ENCODE measurements around the gene MFAP4. TPM values are rescaled to one million over a fixed set of nuclear protein-coding genes. Genes with fewer than 3 reads are reported as not detected.

MFAP4 gene
- total and polyA plus RNA-seq, 2 donors (not counting 1 experiment from before 2014, with no cell fraction given), result not detected

DNA sequence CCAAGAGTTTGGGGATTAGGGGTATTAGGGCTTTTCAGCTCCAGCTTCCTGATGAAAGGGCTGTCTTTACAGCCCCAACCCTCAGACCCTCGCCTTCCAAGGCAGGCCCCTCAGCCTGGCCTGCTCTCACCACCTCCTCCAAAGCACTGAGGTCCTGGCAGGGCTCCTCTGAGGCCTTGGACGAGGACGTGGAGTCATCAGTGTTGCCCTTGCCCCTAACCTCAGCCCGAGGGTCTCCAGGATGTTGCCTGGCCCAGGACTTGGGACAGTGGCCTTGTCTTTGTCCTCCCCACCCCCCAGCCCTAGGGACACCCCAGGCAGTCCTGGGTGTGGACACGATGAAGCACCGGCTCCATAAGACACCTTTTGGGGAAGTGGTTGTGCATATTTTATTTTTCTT lies 52.7 kb downstream of the MFAP4 start:
- Histone ChIP-seq H3K4me2 (replicated peaks; ENCODE audit: low read depth, low read length, poor library complexity, severe bottlenecking) (no peak overlapping the region), H3K4me1 (ENCODE audit: control insufficient read depth in 2 of 2, insufficient read depth in 2 of 2, low read length in 2 of 2) (peaks cover 0 to 3% of the 10 kb centered on the region in 2 donors), H3K79me2 (ENCODE audit: control insufficient read depth, insufficient read depth, low read length) (no peaks in the 10 kb centered on the region), H2AFZ (ENCODE audit: insufficient read depth, low read depth, low read length, poor library complexity, severe bottlenecking) (no peak overlapping the region), H3K36me3 (replicated peaks in 1 of 2; ENCODE audit: control extremely low read depth in 1 of 2, control insufficient read depth in 1 of 2, extremely low read depth in 1 of 2, insufficient read depth in 2 of 2, low read length in 1 of 2) (no peaks in the 10 kb centered on the region), H3K9me3 (ENCODE audit: control extremely low read depth in 1 of 3, control insufficient read depth in 2 of 3, insufficient read depth in 1 of 3, low read length in 2 of 3) (no peaks in the 10 kb centered on the region), H3K27ac (ENCODE audit: low read length in 2 of 2) (no peak overlapping the region), H3K27me3 (replicated peaks in 1 of 4; ENCODE audit: control extremely low read depth in 1 of 4, control insufficient read depth in 3 of 4, insufficient read depth in 4 of 4, low read length in 3 of 4) (no peaks in the 10 kb centered on the region), H4K20me1 (ENCODE audit: control insufficient read depth, insufficient read depth, low read length, poor library complexity, severe bottlenecking) (no peaks in the 10 kb centered on the region), H3K9ac (ENCODE audit: low read length) (no peak overlapping the region), H3K4me3 (ENCODE audit: control extremely low read depth in 1 of 5, extremely low read depth in 1 of 5, insufficient read depth in 1 of 5, low read depth in 2 of 5, low read length in 4 of 5) (no peak overlapping the region)
- no peak overlapping the region for H3K4me3 Mint-ChIP-seq
- 75% methylated on average over 3 of the region's 6 CpGs for WGBS (ENCODE audit: insufficient coverage)
- intact Hi-C loops (cut with micrococcal nuclease), result no loop called here
- no peak for TF ChIP-seq EZH2 (IDR thresholded peaks at IDR 0.05; ENCODE audit: borderline replicate concordance, insufficient read depth, low read depth, low read length, poor library complexity, severe bottlenecking)
- TF ChIP-seq, protein P1, sequence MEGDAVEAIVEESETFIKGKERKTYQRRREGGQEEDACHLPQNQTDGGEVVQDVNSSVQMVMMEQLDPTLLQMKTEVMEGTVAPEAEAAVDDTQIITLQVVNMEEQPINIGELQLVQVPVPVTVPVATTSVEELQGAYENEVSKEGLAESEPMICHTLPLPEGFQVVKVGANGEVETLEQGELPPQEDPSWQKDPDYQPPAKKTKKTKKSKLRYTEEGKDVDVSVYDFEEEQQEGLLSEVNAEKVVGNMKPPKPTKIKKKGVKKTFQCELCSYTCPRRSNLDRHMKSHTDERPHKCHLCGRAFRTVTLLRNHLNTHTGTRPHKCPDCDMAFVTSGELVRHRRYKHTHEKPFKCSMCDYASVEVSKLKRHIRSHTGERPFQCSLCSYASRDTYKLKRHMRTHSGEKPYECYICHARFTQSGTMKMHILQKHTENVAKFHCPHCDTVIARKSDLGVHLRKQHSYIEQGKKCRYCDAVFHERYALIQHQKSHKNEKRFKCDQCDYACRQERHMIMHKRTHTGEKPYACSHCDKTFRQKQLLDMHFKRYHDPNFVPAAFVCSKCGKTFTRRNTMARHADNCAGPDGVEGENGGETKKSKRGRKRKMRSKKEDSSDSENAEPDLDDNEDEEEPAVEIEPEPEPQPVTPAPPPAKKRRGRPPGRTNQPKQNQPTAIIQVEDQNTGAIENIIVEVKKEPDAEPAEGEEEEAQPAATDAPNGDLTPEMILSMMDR (IDR thresholded peaks at IDR 0.05), result no peak
- H3K4me1 Mint-ChIP-seq, result no peaks in the 10 kb centered on the region
- no peak for ATAC-seq (ENCODE audit: low read depth)
- H3K9me3 Mint-ChIP-seq (ENCODE audit: insufficient read depth), result no peaks in the 10 kb centered on the region
- no peak for DNase-seq
- H3K27me3 Mint-ChIP-seq, result peaks cover 2% of the 10 kb centered on the region
- CTCF ChIA-PET, result no interaction called here
- H3K27ac Mint-ChIP-seq, result no peak overlapping the region
- POLR2A ChIA-PET, result interaction anchor here (0.7 kb wide), 1 partner anchor 95 kb away, joined by 3 read pairs; no protein-coding TSS in a partner anchor

DNA sequence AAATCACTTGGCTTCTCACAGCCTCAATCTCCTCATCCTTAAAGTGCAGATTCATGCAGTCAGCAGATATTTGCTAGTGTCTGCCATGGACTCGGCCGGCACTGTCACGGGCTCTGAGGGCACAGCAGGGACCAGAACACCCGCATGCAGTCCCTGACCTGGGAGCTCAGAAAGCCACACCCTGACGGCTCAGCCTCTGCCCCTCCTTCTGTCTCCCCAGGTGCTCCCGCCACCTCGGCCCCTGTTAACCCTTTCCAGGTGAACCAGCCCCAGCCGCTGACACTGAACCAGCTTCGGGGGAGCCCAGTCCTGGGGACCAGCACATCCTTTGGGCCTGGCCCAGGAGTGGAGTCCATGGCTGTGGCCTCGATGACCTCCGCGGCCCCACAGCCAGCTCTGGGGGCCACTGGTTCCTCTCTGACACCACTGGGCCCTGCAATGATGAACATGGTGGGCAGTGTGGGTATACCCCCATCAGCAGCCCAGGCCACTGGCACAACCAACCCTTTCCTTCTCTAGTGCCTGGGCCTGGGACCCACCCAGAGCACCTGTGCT lies 53.2 kb downstream of the MFAP4 start:
- Mint-ChIP-seq H3K9me3 (ENCODE audit: insufficient read depth) (no peaks in the 10 kb centered on the region), H3K4me1 (no peaks in the 10 kb centered on the region), H3K4me3 (no peak overlapping the region), H3K27ac (no peak overlapping the region), H3K27me3 (no peaks in the 10 kb centered on the region)
- 96% methylated on average over 10 of the region's 12 CpGs for WGBS (ENCODE audit: insufficient coverage)
- CTCF ChIA-PET, result no interaction called here
- Histone ChIP-seq H4K20me1 (ENCODE audit: control insufficient read depth, insufficient read depth, low read length, poor library complexity, severe bottlenecking) (no peaks in the 10 kb centered on the region), H3K27ac (ENCODE audit: low read length in 2 of 2) (no peak overlapping the region), H3K9ac (ENCODE audit: low read length) (no peak overlapping the region), H3K9me3 (ENCODE audit: control extremely low read depth in 1 of 3, control insufficient read depth in 2 of 3, insufficient read depth in 1 of 3, low read length in 2 of 3) (no peaks in the 10 kb centered on the region), H3K4me1 (ENCODE audit: control insufficient read depth in 2 of 2, insufficient read depth in 2 of 2, low read length in 2 of 2) (peaks cover 0 to 3% of the 10 kb centered on the region in 2 donors), H3K27me3 (replicated peaks in 1 of 4; ENCODE audit: control extremely low read depth in 1 of 4, control insufficient read depth in 3 of 4, insufficient read depth in 4 of 4, low read length in 3 of 4) (no peaks in the 10 kb centered on the region), H3K4me3 (ENCODE audit: control extremely low read depth in 1 of 5, extremely low read depth in 1 of 5, insufficient read depth in 1 of 5, low read depth in 2 of 5, low read length in 4 of 5) (no peak overlapping the region), H3K4me2 (replicated peaks; ENCODE audit: low read depth, low read length, poor library complexity, severe bottlenecking) (no peak overlapping the region), H2AFZ (ENCODE audit: insufficient read depth, low read depth, low read length, poor library complexity, severe bottlenecking) (no peak overlapping the region), H3K36me3 (replicated peaks in 1 of 2; ENCODE audit: control extremely low read depth in 1 of 2, control insufficient read depth in 1 of 2, extremely low read depth in 1 of 2, insufficient read depth in 2 of 2, low read length in 1 of 2) (no peaks in the 10 kb centered on the region), H3K79me2 (ENCODE audit: control insufficient read depth, insufficient read depth, low read length) (no peaks in the 10 kb centered on the region)
- TF ChIP-seq EZH2 (IDR thresholded peaks at IDR 0.05; ENCODE audit: borderline replicate concordance, insufficient read depth, low read depth, low read length, poor library complexity, severe bottlenecking), result no peak
- TF ChIP-seq, protein P1 (IDR thresholded peaks at IDR 0.05), result no peak
- POLR2A ChIA-PET, result no interaction called here
- ATAC-seq (ENCODE audit: low read depth) (no peak), DNase-seq (no peak)
- intact Hi-C loops (cut with micrococcal nuclease), result no loop called here

Small RNA genes lying within 50 kb of the gene (small RNA-seq; reads per million reads assigned to genes)
- gene MIR1180 (ENCODE audit: insufficient read length, low read depth, low replicate concordance), result not detected
- not detected for gene RF00537 (ENCODE audit: insufficient read length, low read depth, low replicate concordance)

Other genes starting within 250 kb of the MFAP4 start
- gene EPN2, start 149.8 kb downstream of the MFAP4 start, total RNA-seq, result 23.9 and 35.6 TPM in 2 replicates
- gene EPN2, start 149.8 kb downstream of the MFAP4 start, polyA plus RNA-seq, result 11.4 and 15.7 TPM in 2 replicates
- 6.9 and 7.4 TPM in 2 replicates for gene B9D1, start 24.5 kb downstream of the MFAP4 start, total RNA-seq
- 2.5 and 3.3 TPM in 2 replicates for gene B9D1, start 24.5 kb downstream of the MFAP4 start, polyA plus RNA-seq
- gene MAPK7, start 8.7 kb downstream of the MFAP4 start, total RNA-seq, result 33.6 and 34.0 TPM in 2 replicates
- 28.3 and 30.0 TPM in 2 replicates for gene MAPK7, start 8.7 kb downstream of the MFAP4 start, polyA plus RNA-seq
- 0.56 and 0.62 TPM in 2 replicates for gene RNF112, start 24.0 kb upstream of the MFAP4 start, total RNA-seq
- gene RNF112, start 24.0 kb upstream of the MFAP4 start, polyA plus RNA-seq, result 0.30 and 0.76 TPM in 2 replicates
- gene SLC47A1, start 146.7 kb upstream of the MFAP4 start, total RNA-seq, result not detected in 2 replicates
- gene SLC47A1, start 146.7 kb upstream of the MFAP4 start, polyA plus RNA-seq, result 0.30 TPM in 1 of 2 replicates, not detected in the other